ENCODE results near the gene CD83. TPM values are rescaled to one million over a fixed set of nuclear protein-coding genes. Genes with fewer than 3 reads are reported as not detected.

CD83 gene
- total RNA-seq, 1 donor from 2014 or later, result 5.3 TPM

DNA sequence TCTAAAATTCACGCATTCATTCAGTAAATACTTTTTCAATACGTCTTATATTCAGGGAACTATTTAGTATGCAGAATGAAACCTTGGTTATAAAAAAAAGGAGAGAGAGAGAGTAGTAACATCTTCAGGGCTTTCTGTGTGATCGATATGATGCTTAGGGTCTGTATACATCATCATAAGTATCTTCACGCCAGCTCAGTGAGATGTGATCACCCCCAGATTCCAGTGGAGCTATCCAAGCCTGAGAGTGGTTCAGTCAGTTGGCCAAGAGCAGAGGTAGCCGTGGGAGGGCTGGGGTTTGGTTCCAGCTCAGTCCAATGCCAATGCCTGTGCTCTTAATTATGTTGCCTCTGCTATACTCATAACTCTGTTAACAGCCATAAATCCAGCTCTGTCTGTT is 8.6 kb downstream of the CD83 start:
- DNase-seq, result no peak

DNA sequence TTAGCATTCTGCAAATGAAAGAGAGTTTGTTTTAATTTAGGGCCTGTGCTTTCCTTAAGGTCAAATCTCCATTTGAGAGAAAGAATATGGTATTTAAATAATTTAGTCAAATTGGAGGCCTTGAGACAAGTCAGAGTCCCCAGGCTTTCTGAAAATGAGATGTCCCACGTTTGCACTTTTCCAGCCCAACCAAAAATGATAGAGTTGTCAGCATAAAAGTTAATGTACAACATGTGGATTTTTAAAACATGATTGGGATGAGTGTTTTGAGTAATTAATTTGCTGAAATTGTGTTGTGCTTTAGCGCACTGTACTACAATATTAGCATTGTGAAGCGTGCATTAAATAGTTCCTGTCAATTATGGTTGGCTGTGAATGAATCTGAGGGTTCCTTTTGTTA is 10.0 kb downstream of the CD83 start:
- DNase-seq, result no peak

DNA sequence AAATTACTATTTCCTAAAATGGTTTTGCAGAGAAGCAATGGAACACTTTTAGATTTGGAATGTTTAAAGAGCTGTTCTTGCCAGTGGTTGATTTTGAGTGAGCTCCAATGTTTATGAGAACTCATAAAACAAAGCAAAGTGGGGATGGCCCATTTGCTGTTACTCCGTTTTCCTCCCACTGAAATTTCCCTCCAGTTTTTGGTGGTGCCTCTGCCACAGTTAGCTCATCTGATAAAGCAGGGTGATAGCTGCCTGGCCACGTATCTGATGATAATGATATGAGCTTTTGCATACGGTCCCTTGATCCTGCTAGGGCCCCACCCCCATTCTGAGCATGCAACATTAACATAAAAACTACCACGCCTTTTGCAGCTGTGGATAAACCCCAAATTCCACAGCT is 10.4 kb downstream of the CD83 start:
- DNase-seq, result no peak

DNA sequence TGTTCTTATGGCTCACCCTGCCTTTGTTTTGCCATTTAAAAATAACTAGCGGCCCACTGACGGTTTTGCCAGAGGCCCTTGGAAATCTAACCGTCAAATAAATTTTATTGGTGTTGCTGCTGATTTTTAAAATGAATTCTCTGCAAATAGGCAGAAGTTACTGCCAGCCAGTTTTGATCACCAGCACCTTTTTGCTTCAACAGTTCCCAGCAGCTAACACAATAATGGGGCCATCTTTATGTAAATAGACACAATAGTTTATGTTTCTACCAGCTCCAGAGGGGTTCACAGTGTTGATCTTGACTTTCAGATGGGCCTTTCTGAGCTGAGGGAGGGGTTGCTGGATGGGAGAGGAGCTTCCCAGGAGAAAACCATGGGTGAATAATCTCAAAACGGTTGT is 11.2 kb downstream of the CD83 start:
- DNase-seq, result no peak

DNA sequence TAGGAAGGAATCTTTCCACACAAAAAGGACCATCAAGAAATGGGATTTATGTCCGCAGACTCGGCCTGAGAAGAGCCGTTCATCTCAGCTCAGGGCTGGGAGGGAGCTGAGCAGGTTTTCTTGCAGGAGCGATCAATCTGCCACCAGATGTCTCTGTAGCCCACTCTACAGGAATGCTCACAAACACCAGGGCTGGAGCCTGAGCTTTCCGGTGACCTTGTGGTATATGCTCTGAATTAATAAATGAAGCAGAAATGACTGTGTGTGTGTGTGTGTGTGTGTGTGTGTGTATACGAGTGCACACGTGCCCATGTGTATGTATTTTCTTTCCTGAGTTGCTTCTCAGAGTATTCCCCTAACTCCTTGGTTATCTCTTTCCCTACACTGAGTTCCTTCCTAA is 12.0 kb downstream of the CD83 start:
- peak; percentile 68 for DNase-seq

DNA sequence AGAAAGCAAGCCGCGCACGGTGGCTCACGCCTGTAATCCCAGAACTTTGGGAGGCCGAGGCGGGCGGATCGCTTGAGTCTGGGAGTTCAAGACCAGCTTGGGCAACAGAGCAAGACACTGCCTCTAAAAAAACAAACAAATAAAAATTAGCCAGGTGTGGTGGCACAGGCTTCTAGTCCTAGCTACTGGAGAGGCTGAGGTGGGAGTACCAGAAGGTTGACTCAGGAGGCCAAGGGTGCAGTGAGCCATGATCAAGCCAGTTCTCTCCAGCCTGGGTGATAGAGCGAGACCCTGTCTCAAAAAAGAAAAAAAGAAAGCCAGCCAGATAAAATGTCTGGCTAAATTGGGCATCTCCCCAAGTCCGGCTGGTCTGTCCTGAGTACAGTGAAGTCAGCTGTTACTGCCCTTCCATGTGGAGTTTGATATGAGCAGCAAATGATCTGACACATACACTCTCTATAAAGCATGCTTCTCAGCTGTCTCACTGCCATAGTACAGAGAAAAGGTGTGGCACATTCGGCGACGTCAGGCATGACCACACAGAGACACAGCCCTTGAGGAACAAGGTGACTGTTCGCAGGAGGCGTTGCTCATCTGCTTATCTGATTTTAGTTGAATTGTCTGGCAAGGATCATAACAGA is 13.0 kb downstream of the CD83 start:
- no peak for DNase-seq

DNA sequence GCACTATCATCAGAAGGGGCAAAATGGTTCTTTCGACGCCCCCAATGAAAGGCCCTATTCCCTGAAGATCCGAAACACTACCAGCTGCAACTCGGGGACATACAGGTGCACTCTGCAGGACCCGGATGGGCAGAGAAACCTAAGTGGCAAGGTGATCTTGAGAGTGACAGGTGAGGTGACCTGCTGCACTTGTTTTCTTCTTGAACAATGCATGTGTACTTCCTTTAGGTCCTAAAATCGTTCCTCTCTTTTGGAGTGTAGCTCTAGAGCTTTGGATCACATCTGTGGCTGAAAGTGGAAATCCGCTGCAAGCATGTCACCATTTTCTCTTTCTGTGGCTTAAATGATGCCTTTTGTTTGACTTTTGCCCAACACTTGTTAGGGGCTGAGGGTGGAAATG is 14.0 kb downstream of the CD83 start:
- no peak for DNase-seq

DNA sequence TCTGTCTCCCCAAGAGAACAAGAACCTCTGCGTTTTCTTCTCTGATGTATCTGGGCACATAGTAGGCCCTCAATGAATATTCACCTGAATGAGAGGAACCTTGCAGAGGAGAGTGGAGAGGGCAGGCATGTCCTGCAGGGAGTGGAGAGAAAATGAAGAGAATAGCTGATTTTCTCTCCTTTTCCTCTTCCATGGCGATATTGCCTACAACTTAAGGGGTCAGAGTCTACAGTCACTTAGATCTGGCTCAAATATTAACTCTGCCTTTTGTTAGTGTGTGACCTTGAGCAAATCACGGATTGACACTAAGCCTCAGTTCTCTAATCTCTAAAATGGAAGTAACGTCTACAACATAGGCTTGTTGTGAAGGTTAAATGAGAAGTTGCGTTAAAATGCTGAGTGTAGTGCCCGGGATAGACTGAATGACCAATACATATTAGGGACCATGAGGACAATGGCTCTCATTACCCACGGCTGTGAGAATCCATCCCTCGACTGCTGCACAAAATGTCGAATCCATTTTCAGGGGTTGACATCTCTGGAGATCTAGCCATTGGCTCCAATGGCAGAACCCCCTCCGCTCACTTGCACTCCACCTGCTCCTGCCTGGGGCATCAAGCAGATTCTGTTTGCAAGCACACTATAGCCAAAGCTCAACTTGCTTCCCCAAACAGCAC is 14.8 kb downstream of the CD83 start:
- DNase-seq, result no peak

DNA sequence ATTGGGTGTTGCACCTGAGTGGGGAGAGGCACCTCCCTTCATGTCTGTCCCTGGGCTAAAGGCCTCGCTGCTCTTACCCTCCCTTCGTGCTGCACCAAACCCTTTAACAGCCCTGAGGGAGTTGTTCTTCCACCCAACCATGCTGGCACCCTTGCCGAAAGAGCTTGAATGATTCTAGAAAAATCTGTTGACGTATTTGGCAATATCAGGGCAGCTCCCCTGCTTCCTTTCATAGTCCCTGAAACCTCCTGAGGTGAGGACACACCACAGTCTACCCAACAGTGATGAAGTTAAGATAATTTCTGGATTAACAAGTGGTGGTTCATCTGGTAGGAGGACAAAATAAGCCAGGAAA is 15.3 kb downstream of the CD83 start:
- DNase-seq, result no peak

DNA sequence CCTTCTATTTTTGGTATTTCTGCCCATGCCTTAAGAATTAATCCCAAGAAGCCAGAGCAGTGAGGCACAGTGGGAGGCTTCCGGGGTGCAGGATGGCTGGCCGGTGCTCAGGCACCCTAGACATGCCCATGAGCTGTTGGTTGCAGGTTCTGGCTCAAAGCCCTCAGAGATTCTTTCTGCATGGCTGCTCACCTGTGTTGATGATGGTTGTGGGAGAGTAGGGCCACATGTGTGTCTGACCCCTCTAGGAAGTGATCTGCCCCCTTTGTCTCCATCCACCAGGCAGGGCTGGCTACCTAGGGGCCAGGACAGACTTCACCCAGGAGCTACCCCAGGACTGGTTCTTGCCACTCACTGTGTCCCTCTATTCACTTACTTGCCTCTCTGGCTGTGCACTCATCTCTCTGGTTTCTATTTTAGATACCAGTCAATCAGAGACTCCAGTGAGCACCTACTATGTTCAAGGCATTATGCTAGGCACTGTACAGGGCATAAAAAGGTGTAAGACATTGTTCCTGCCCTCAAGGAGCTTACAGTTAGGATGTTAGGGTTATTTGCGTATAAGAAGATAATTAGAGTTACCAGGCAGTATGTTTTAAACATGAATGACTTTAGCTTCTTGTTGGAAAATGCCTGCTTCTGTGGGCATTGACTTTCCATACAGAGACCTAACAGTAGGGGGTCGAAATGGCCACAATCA is 16.8 kb downstream of the CD83 start:
- no peak for DNase-seq

DNA sequence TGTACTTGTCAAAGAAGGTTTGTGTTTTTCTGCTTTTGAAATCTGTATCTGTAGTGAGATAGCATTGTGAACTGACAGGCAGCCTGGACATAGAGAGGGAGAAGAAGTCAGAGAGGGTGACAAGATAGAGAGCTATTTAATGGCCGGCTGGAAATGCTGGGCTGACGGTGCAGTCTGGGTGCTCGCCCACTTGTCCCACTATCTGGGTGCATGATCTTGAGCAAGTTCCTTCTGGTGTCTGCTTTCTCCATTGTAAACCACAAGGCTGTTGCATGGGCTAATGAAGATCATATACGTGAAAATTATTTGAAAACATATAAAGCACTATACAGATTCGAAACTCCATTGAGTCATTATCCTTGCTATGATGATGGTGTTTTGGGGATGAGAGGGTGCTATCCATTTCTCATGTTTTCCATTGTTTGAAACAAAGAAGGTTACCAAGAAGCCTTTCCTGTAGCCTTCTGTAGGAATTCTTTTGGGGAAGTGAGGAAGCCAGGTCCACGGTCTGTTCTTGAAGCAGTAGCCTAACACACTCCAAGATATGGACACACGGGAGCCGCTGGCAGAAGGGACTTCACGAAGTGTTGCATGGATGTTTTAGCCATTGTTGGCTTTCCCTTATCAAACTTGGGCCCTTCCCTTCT is 18.4 kb downstream of the CD83 start:
- DNase-seq, result no peak

DNA sequence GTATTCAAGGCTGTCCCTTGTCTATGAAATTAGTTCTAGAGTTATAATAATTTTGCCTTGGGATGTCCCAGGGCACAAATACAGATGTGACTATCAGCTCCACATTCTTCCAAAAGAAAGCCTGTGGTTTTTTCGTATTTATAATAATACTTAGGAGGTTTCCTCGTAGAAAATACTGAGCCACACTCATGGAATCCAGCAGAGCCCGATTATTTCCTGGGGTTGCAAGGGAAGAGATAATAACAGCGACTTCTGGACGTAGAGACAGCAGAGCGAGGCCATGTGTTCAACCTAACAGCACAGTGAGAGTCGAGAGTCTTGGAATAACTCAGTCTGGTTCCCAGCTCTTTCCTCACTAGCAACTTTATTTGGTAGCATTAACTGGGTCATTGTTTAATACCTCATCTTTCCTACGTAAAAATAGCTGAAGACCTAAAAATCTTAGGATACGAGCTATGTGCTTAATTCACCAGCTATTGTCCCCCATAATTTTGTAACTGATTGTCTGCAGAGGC is 21.2 kb downstream of the CD83 start:
- DNase-seq, result no peak

DNA sequence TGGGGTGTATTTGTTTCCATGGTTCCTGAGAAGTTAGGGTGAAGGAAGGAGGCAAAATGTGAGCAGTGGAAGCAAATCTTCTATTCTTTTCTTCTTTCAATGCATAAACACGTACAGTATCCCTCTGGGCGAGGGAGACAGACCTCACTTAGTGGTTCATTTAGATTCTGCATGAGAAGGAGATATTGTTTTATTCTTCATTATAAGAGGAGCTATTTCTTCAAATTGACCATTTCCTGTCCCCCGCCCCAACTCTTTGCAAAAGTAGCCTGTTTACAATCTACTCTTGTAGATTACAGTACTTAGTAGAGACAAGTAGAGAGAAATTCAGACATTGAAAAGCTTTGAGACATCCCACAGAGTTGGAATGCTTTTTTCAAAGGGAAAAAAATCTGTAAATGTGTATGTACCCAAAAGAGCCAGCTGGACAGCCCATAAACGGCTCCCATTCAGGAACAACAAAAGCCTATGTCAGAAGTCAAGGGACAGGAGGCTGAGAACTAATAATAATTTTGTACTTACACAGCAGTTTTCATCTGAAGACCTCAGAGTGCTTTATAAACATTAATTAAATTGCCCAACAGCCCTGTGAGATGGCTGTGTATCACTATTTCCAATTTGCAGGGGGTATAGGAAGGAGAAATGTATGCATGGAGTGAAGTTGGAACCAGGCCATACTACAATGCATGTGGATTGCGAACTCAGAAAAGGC is 23.9 kb downstream of the CD83 start:
- no peak for DNase-seq

DNA sequence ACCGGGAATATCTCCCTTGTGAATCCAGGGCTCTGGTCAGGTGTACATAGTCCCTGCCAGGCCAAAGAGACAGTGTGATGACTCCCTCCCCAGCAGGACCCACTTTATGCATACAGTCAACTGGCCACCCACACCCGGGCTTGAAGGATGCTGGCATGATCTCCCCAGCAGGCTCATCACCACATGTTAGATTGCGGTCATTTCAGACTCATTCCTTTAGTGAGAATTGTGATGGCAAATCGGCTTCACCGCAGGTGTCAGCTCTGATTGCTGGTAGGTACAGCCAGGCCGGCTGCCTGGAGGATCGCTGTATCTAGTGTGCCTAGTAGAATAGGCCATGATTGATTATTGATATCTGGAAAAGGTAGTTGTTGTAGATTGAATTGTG is 24.5 kb downstream of the CD83 start:
- DNase-seq, result no peak

DNA sequence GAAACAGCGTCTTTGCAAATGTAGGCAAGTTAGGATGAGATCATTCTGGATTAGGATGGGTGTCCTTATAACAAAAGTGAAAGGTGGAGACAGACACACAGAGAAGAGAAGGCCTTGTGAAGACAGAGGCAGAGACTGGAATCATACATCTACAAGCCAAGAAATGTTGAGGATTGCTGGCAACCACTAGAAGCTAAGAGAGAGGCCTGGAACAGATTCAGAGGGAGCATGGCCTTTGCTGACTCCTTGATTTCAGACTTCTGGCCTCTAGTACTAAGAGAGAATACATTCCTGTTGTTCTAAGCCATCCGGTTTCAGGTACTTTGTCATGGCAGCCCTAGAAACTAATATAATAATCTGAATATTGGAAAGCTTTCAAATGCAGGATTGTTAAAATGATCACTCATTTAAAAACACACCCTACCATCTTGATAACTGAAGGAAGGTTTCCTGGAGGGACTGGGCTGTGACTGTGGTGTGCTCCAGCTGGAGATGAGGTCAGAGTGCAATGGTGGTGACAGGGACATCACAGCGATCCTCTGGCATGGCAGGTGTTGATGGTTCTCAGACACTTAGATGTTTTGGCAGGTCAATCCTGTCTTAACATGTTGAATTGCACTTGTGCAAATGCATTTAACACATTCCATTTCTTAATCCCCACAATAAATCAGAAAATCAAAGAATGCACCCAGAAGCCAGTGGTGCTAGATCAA is 25.1 kb downstream of the CD83 start:
- DNase-seq, result no peak

DNA sequence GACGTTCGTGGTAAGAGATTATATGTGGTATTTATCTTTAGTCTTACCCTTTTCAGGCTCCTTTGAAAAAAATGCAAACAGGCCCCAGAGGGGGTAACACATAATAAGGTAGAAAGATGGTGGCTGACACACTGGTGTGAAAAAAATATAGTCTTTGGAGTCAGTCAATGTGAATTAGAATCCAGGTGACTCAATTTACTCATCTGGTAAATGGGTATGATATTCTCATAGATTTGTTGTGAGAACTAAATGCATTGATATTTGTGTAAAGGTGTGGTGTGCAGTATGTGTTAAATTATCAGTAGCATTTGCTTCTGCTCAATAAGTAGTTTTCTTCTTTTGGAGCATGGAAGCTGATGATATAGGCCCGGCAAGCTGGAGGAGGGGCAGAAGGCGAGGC is 25.7 kb downstream of the CD83 start:
- DNase-seq, result no peak

DNA sequence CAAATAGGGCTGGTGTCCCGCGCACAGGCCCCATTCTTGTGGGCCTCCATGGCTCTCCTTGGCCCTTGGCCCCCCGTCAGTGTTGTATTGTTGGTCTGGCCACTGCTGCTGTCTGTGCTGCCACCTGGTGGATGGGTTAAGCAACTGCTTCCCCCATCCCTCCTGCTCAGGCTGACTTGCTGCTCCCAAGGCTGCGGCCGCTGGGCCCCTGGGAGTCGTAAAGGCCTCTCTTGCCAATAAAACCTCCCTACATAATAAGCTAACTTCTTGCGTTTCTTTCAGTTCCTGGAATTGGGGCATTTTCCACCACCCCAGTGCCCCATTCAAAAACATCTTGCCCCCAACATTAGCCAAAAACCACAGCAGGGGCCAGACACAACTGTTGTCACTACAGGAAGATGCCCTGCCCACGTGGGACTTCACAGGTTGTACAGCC is 27.1 kb downstream of the CD83 start:
- peak; percentile 88 for DNase-seq

DNA sequence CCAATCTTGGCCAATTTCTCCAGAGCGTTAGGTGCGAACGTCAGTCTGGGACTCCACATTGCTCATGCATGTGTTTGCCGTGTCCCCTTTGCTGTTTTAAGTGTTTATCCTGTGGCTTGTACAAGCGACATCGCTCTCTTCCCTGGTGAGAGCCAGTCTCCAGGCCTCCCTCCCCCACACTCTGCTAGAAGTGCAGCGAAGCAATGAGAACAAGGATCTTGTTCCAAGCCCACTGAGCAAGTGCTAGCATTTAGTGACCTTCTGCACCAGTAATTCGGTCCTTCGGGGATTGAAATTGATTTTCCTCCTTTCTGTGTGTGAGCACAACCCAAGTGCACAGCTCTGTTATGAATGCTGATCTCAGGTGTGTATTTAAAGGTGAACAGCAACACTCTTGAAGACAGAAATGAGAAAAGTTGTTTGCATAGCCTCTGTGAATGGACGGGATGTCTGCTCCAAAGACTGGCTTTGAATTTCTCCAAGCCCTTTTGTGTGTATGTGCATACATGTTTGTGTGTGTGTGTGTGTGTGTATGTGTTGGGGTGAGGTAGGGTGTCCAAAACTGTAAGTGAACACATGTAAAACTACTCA is 29.0 kb downstream of the CD83 start:
- no peak for DNase-seq

DNA sequence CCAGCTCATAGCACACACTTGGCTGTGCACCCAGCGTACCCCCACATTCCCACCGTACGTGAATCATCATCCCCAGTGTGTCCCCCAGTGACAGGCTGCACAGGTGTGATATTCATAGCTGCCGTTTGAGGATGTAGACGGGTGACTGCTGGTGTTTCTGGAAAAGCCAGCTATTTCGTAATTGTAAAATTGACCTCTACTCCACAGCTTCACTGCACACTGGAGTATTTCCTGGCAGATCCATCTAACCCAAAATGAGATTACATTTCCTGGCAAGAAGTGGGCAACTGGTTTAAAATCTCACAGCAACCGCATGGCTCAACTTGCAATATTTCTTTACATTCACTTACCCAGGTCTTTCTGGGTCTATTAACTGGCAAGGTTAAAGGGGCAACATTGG is 30.3 kb downstream of the CD83 start:
- no peak for DNase-seq

DNA sequence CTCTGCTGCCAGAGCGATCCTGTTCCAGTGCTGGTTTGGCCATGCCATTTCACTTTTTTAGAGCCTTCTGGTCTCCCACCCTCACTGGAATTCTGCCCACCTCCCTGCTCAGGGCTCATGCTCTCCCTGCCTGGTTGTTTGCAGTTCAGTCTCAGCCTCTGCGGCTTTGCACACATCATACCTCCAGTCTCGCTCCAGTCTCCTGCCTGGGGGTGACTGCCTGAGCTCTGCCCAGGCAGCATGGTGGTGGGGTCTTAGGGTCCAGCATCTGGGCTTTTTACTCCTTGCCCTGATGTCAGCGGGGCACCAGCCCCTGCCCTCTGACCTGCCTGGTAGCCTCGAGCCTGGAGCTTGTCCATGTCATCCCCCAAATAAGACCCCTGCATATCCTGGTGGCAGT is 30.9 kb downstream of the CD83 start:
- no peak for DNase-seq

DNA sequence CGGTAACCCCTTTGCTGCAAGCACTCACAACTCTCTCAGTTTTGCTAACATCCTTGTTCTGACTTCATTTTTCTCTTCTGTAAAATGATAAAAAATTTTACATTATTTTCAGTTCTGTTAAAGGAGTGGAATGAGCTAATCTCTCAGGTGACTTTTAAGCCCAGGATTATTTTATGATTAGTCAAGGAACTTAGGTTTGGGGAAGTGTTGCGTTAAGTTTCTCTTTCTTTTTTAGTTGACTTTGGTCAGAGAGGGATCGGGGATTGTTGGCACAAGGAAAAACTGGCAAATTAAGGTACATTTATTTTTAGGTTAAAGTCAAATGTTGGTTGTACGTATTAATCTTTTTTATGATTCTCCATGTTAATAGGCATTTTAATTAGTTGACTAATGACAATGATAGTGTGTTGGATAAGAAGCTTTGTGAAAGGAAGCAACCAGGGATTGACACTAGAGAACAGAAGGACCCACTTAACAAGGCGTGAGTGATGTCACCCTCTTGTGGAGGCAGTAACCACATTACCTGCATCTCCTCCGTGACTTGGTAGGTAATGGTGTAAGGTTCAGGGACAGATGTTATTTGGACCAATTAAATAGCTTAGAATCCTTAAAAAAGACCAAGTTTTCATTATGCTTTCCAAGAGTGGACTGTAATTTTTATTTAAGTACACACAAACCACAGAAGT is 31.6 kb downstream of the CD83 start:
- no peak for DNase-seq

Data from dermis blood vessel endothelial cell (primary cell).